BE2C (cell line): ENCODE data around the gene MATR3.

Experiments
- DNase-seq: peaks from one replicate; pipeline ENCODE4 v3.0.0-alpha.2; 2020
- H3K27me3 ChIP-seq: fragments of 250-450 bp; sonication (Bioruptor Pico); 2 replicates; pipeline ENCODE4 v1.5.1; 2020; ENCODE audit warnings: mild to moderate bottlenecking
- H3K36me3 ChIP-seq: fragments of 250-450 bp; sonication (Bioruptor Pico); 2 replicates; pipeline ENCODE4 v1.5.1; 2020; ENCODE audit warnings: mild to moderate bottlenecking
- H3K4me1 ChIP-seq: fragments of 250-450 bp; sonication (Bioruptor Pico); 2 replicates; pipeline ENCODE4 v1.5.1; 2020
- H3K4me3 ChIP-seq: 2 replicates; pipeline ENCODE4 v1.5.1; 2011; ENCODE audit warnings: low read depth, low read length
- H3K9me3 ChIP-seq: fragments of 250-450 bp; sonication (Bioruptor Pico); 2 replicates; pipeline ENCODE4 v1.5.1; 2020
- TF ChIP-seq, protein P1 (sequence below): IDR thresholded peaks from 2 replicates; pipeline ENCODE4 v1.5.1; 2012; ENCODE audit warnings: mild to moderate bottlenecking, low read depth, low read length

MATR3 gene

DNA sequence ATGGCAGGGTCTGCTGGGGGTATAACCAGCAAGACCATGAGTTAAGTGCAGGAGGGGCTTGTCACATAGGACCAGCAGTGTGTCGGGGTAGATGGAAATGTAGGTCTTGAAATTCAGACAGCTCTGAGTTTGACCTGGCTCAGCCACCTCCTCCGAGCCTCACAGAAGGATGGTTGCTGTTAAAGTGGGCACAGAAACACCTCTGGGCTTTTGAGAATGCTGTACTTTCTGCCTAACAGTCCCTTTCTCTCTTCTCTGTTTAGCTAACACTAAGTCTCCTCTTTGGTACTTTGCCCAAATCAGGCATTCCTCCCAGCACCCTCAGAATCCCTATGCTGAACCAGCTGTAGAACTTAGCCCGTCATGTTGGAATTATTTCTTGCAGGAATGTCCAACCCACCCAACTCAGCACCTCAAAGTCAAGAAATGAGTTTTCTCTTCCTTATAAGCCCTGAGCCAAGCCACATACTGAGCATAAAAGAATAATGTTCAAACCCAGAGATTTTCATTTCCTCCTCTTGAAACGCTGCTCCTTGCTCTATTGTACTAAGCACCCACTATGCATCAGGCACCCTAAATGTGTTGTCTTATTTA is 41.7 kb upstream of the MATR3 start:
- no peak for DNase-seq
- TF ChIP-seq, protein P1, sequence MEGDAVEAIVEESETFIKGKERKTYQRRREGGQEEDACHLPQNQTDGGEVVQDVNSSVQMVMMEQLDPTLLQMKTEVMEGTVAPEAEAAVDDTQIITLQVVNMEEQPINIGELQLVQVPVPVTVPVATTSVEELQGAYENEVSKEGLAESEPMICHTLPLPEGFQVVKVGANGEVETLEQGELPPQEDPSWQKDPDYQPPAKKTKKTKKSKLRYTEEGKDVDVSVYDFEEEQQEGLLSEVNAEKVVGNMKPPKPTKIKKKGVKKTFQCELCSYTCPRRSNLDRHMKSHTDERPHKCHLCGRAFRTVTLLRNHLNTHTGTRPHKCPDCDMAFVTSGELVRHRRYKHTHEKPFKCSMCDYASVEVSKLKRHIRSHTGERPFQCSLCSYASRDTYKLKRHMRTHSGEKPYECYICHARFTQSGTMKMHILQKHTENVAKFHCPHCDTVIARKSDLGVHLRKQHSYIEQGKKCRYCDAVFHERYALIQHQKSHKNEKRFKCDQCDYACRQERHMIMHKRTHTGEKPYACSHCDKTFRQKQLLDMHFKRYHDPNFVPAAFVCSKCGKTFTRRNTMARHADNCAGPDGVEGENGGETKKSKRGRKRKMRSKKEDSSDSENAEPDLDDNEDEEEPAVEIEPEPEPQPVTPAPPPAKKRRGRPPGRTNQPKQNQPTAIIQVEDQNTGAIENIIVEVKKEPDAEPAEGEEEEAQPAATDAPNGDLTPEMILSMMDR = no peak
- Histone ChIP-seq H3K4me3 (no peak overlapping the region), H3K4me1 (no peaks in the 10 kb centered on the region), H3K27me3 (no peaks in the 10 kb centered on the region), H3K9me3 (no peaks in the 10 kb centered on the region), H3K36me3 (no peaks in the 10 kb centered on the region)

DNA sequence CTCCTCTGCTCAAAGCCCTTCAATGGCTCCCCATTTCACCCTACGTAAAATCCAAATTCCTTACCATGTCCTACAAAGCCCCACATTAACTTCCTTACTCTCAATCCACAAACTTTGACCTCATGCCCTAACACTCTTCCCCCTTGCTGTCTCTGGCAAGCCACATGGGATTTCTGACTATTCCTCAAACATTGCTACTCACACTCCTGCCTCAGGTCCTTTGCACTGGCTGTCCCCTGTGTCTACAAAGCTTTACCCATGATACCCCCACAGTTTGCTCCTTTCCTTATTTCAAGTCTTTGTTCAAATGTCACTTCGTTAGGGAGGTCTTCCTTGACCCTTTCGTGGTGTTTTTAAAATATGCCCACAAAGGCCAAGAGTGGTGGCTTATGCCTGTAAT is 40.4 kb upstream of the MATR3 start:
- TF ChIP-seq, protein P1 = no peak
- Histone ChIP-seq H3K36me3 (no peaks in the 10 kb centered on the region), H3K4me1 (no peaks in the 10 kb centered on the region), H3K27me3 (no peaks in the 10 kb centered on the region), H3K4me3 (no peak overlapping the region), H3K9me3 (no peaks in the 10 kb centered on the region)
- DNase-seq = no peak

DNA sequence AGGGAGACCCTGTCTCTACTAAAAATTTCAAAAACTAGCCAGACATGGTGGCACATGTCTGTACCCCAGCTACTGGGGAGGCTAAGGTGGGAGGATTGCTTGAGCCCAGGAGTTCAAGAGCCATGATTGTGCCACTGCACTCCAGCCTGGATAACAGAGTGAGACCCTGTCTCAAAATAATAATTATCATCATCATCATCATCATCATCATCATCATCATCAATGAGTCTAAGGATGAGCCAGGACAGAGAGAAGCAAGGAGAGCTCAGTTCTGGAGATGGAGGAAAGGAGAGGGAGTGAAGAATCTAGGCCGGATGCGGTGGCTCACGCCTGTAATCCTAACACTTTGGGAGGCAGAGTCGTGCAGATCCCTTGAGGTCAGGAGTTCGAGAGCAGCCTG is 36.7 kb upstream of the MATR3 start:
- TF ChIP-seq, protein P1 = no peak
- Histone ChIP-seq H3K9me3 (no peaks in the 10 kb centered on the region), H3K36me3 (no peaks in the 10 kb centered on the region), H3K4me1 (no peaks in the 10 kb centered on the region), H3K4me3 (no peak overlapping the region), H3K27me3 (no peaks in the 10 kb centered on the region)
- DNase-seq = no peak

DNA sequence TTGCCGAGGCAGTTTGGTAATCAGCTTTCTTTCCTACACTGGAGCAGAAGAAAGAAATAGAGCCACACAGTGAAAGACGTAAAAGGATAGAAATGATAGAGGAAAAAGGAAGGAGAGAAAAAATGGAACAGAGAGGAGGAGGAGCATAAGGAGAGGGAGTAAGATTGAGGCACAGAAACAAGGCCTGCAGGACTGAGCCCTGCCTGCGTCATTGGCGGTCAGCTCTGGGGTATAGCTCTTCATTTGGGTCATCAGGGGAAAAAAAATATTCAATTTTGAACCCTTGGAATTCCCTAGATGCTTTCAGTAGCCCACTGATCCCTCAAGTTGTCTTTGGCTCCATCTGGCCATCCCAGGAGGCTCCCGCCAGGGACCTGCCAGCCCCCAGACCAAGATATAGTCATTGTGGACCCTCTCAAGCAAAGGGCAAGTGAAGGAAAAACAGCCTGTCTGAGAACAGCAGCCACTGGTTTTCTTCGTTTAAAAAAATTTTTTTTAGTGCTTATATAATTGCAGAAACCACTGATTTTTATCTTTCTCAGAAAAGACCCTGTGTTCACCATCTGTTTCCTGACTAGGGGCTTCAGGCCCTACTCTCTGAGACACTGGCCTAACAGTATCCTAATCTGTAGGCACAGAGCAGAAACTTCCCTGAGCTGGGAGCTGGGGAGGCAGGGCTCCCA is 31.3 kb upstream of the MATR3 start:
- H3K36me3 ChIP-seq = no peaks in the 10 kb centered on the region
- no peaks in the 10 kb centered on the region; the same call in 1 of the 2 replicates for H3K4me1 ChIP-seq
- TF ChIP-seq, protein P1 = no peak
- H3K27me3 ChIP-seq = no peaks in the 10 kb centered on the region
- DNase-seq = no peak
- H3K9me3 ChIP-seq = no peaks in the 10 kb centered on the region
- H3K4me3 ChIP-seq = no peak overlapping the region

DNA sequence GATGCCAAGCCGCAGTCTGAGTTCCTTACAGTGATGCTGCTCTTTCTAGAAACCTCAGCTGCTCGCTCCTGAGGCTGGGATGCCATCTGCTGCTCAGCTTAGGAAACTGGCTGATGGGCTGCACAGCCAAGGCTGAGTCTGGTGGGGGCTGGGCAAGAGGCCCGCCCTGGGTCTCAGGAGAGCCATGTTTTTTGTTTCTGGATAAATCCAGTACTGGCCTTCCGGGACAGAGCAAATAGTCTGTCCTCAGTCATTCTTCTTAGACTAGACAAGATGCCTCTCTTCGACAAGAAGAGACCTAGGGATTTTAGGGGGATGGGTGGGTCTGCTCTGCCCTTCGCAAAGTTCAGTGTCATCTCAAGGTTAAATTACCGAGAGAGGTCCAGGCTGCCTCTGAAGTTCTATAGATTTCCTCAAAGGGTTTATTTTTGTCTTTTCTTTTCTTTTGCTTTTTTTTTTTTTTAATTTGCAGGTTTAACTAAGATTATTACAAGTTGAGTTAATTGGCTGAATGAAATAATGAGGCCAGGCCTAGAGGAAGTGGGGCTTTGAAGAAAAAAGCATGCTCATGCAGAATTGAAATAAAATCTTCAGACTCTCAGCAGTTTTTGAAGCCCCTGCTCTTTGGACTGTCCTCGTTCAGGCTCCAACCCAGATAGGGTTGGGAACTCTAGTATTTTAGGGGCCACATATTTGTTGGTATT is 30.6 kb upstream of the MATR3 start:
- TF ChIP-seq, protein P1 = peak; percentile 98

DNA sequence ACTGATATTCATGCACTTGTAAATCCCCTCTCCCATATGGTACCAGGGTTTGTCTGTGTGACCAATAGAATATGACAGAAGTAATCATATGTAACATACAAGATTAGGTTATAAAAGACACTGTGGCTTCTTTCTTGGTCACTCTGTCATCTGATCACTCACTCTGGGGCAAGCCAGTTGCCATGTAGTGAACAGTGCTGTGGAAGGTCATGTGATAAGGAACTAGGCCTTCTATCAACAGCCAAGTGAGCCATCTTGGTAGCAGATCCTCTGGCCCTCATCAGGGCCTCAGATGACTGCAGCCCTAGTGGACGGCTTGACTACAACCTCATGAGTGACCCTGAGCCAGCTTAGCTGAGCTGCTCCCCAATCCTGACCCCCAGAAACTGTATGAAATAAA is 30.0 kb upstream of the MATR3 start:
- Histone ChIP-seq H3K4me3 (no peak overlapping the region), H3K27me3 (no peaks in the 10 kb centered on the region), H3K4me1 (no peaks in the 10 kb centered on the region; the same call in 1 of the 2 replicates), H3K36me3 (no peaks in the 10 kb centered on the region), H3K9me3 (no peaks in the 10 kb centered on the region)
- DNase-seq = no peak
- TF ChIP-seq, protein P1 = no peak

More for the DNA sequence above, 30.6 kb upstream of the MATR3 start:
- H3K36me3 ChIP-seq = no peaks in the 10 kb centered on the region
- peak; percentile 93 for DNase-seq
- H3K4me3 ChIP-seq = no peak overlapping the region
- H3K9me3 ChIP-seq = no peaks in the 10 kb centered on the region
- no peaks in the 10 kb centered on the region; the same call in 1 of the 2 replicates for H3K4me1 ChIP-seq
- no peaks in the 10 kb centered on the region for H3K27me3 ChIP-seq
